ENCODE results near the gene KCTD21.

Gene KCTD21

GRCh38 chr11:78170874-78171549 lies 17.4 kb downstream of the KCTD21 start:
- DNase-seq = no peak

DNA sequence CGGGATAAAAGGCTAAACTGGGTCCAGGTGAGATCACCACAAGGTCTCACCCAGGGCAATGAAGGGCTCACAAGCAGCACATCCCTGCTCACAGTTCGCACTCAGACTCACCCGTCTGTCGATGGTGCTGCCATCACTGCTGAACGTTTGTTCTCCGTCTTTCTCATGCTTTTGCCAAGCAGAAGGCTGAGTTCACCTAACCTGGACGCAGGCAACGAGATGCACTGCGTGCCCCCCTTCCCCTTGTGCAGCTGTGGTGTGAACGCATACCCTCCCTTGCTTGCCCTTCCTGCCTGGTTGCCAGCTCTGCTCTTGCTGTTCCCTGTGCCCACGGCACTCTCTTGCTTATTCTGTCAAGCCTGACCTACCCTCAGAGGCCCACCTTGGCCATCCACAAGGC lies 18.0 kb downstream of the KCTD21 start:
- DNase-seq = no peak

DNA sequence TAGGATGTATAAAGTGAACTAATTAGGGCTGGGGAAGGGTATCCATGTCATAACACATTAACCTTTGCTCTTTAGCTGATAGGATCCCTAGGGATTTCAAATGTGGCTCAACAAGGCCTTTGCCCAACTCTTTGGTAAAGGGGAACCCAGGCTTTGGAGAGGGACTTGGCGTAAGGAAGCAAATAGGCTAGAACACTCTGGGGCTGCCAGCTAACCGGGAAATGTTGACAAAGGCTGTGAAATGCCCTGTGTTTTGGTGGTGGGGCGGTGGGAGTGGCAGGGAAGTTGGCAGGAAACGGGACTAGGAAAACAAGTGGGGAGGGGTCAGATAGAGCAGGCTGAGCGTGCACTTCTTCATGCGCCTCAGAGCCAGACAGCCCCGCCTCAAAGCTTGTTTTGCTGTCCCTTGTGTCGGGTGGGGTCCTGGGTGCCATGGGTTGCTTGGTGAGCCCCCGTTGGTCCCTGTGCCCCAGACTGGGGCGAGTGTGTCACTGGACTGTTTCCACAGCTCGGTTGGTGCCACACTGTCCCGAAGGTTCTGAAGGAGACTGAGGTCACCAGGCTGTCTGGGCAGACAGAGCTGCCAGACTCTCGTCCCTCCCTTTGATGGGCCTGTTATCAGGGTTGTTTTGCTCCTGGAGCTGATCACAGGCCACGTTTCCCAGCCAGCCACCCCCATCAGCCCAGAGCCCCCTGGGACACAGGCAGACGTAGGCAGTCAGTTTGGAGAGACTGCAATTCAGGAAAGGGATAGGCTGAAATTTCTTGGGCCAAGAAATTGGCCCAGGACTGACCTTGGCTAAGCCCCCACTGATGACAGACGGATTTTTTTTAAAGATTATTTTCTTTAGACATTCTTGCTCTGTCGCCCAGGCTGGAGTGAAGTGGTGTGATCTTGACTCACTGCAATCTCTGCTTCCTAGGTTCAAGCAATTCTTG lies 19.6 kb downstream of the KCTD21 start:
- DNase-seq = peak; percentile 34

DNA sequence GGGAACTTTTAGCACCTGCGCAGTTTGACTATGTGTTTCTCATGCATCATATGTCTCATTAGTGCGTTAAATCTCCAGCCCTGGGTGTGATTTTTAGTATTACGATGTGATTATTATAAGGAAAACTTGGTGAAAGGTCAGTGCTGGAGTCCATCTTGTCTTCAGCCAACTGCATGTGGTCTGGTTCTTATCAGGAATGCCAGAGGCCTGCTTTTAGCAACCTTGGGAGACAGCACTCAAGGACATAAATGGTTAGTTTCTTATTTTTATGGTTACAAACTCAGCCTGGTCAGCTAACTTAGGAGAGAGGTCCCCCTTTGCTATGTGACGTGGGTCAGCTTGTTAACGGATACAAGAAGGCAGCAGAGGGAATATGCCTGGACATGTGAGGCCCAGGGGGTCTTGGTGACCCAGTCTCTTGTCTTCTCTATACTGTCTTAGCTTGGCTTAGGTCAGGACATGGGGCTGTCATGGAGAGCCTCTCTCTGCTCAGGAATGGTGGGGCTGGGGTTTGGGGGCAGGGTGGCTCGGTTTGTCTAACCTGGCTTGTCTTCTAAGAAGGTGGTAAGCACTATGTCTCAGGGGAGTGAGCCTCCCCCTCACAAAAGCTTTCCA lies 21.5 kb downstream of the KCTD21 start:
- DNase-seq = no peak

DNA sequence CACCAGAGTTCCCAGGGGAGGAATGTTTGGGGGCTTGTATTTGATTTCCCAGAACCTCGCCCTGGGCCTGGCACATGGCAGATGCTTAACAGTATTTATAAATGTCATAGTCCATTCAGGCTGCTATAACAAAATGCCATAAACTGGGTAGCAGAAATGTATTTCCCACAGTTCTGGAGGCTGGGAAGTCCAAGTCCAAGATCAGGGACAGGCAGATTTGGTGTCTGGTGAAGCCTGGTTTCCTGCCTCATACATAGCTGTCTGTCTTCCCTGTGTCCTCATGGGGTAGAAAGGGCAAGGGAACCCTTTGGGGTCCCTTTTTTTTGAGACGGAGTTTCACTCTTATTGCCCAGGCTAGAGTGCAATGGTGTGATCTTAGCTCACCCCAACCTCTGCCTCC lies 24.0 kb downstream of the KCTD21 start:
- DNase-seq = no peak

DNA sequence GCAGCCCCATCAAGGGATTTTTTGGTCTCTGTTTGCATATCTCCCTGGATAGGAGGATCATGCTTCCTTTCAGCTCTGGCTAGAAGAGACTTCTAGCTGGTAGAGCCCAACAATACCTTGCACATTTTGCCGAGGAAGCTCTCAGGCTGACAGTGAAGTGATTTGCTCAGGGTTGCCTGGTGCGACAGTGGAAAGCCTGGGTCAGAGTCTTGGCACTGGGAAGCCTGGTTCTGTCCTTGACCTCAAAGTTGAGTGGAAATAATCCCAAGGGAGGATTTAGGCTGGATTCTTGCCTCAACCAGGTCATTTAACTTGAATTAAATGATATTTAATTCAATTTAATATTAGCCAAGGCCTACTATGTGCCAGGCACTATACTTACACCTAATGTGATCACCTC lies 24.6 kb downstream of the KCTD21 start:
- no peak for DNase-seq

GRCh38 chr11:78161962-78162371 lies 26.5 kb downstream of the KCTD21 start:
- DNase-seq = no peak

DNA sequence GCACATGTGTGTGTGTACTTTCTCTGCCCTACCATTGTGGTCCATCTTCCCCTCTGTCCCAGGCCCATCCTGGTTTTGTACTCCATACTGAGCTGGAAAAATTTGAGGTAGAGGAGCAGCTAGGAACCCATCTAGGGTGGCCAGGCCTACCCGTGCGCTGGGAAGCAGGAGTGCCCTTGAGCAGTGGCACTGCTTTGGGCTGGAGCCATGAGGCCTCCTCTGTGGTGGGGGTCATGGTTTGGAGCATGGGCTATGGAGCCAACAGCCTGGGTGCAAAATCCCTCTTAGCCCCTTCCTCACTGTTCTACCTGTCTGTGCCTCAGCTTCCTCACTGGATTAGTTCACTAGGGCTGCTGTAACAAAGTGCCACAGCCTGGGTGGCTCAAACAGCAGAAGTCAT lies 27.1 kb downstream of the KCTD21 start:
- DNase-seq = no peak

- DNase-seq = no peak
These were observed 27.9 kb downstream of the KCTD21 start for GRCh38 chr11:78160557-78160956.

GRCh38 chr11:78158987-78159652 lies 29.3 kb downstream of the KCTD21 start:
- DNase-seq = no peak

- no peak for DNase-seq
These were observed 32.1 kb downstream of the KCTD21 start for GRCh38 chr11:78156127-78156844.

DNA sequence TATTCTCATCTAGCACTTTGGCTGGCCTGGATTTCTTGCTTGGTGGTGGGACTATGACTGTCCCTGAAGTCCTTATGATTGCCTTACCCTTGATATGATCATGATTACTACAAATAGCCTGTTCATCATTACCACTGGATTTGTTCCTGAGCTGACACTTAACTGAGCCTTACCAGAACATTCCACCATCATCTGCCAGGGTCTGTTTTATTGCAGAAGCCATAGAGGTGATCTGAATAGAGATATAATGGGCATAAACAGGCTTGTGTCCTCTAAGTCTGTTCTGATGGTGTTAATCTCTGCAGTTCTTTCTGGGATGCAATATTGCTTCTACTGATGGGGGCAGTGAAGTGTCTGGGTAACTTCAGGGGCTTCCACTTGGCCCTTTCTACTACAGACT lies 36.6 kb downstream of the KCTD21 start:
- DNase-seq = no peak

DNA sequence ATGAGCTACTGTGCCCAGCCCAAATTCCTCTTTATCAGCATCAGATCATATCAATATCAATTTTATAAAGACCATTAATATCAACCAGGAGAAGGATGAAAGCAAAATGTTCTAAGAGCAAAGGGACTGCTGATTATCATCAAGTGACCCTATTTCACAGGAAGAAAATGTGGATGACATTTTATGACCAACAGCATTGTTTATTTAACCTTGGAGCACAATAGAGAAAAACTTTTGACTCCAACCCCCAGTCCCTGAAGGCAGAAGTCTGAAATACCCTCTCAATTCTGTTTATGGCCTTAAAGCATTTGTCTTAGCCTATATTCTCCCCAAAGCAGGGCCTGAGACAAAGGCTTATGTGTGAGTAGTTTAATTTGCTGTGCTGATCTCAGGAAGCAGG lies 37.7 kb downstream of the KCTD21 start:
- DNase-seq = no peak

GRCh38 chr11:78150346-78150745 lies 38.1 kb downstream of the KCTD21 start:
- DNase-seq = no peak

- DNase-seq = no peak
These were observed 38.8 kb downstream of the KCTD21 start for GRCh38 chr11:78149646-78150045.

- peak; percentile 89 for DNase-seq
These were observed 40.6 kb downstream of the KCTD21 start for GRCh38 chr11:78147807-78148206.

DNA sequence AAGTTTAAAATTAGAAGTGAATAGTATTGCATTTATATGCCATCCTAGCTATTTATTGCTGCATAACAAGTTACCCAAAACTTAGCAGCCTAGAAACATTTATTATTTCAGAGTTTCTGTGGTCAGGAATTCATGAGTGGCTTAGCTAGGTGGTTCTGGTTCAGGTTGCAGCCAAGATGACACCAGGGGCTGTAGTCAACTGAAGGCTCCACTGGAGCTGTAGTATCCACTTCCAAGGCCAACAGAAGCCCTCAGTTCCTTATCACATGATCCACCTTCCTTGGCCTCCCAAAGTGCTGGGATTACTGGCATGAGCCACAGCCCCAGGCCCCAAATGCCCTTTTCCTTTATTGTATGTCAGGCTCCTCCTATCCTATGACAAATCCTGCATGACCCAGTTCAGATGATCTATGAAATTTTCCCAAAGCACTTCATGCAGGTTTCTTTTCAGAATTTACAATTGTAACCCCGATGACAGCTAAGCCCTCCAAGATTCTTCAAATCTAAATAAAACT lies 42.9 kb downstream of the KCTD21 start:
- DNase-seq = no peak

- no peak for DNase-seq
These were observed 47.9 kb downstream of the KCTD21 start for GRCh38 chr11:78140392-78141077.

DNA sequence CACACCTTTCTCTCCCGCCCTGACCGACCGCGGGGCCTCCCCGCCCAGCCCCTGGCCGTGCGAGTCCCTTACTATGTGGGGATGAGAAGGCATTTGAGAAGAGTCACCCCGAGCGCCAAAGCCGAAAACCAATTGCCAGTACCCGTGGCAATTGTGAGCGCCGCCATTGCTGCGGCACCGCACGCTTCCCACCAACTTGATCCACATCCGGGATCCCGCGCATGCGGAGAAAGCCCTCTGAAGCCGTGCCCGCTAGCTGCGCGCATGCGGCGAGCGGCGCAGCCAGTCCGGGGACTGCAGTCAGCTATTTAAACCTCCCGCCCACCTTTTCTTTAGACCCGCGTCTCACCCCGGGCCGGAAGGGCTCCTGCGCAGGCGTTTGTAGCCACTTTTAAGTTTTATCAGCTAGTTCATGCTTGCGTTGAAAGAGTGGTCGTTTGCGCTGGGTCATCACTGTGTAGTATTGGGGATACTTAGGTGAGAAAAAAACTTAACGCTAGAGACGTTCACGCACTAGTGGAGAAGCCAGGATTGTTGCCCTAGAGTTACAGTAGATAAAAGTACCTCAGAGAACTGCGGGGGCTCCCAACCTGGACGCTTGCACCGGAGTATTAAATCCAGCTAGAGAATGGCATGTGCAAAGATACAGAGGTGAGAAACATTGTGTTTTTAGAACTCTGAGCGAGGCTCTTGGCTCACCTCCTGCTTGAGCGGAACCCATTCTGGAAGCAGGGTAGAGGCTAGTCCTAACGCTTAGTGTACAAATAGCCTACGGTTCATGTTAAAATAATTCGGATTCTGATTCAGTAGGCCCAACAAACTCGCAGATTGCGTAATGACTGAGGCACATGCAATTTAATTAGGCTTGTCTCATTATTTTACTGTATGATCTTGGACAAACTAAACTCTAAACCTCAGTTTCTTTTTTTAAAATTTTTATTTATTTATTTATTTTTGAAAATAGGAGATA lies 48.7 kb downstream of the KCTD21 start, which contains the start of gene ALG8:
TSS of gene ALG8 (minus strand) at position 205 of the 970 bp plus-strand sequence. CDS start at position 167, 38 bp downstream.
- peak; percentile 98 for DNase-seq
